Activated CD4-positive, alpha-beta T cell treated with anti-CD3 and anti-CD28 coated beads, Interleukin-2, amount 50 U/mL, for 16 hours (primary cell): ENCODE results near the gene BSN.
"Not testable (repeated sequence)": the region's sequence is repeated elsewhere in the genome, so short reads cannot be mapped to it uniquely, and the experiment has no call there.

Experiments
- DNase-seq: peaks from one replicate; pipeline ENCODE4 v3.0.0-alpha.2; 2020

The BSN gene

DNA sequence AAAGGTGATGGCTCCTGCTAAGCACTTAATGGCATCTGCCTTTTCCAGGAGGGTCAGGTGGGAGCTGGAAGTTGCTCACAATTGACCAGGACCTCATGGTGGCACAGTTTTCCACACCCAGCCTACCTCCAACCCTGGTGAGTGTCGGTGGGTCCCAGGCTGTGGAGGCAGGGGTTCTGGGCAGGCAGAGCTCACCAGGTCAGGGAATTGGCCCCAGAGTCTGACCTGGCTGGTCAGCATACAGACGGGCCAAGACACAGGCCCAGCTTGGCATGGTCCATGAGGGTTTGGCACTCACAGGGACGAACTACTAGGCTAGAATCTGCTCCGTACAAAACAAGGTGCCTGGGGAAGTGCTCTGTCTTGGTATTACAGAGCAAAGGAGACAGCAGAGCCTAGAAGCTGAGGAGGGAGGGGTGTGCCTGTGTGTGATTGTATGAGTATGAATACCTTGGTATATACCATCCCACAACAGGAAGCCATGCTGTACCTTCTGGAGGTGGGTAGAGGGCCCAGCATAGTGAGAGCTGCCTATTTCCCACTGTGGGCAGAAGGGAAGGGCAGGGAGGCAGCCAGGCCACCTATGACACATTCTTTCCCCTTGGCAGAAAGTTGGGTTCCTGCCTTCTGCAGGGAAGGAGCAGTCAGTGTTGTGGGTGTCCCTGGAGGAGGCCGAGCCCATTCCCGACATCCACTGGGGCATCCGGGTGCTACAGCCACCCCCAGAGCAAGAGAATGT lies 126.4 kb downstream of the BSN start:
- DNase-seq, result no peak

DNA sequence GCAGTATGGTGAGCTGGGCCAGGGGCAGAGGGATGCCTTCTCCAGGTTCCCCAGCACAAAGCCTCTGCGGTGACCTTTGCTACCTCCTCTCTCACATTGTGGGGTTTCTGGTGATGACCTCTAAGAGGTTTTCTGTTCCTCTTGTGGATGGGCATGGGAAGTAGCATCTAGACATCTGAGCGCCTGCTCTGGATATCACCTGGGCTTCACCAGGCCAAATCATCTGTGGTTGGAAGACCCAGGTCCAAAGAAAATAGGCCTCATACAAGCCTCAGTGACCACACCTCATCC lies 126.9 kb downstream of the BSN start:
- no peak for DNase-seq

- DNase-seq, result no peak
Measured at GRCh38 chr3:49681543-49681942, 127.3 kb downstream of the BSN start.

GRCh38 chr3:49683162-49683561 lies 128.9 kb downstream of the BSN start:
- no peak for DNase-seq

DNA sequence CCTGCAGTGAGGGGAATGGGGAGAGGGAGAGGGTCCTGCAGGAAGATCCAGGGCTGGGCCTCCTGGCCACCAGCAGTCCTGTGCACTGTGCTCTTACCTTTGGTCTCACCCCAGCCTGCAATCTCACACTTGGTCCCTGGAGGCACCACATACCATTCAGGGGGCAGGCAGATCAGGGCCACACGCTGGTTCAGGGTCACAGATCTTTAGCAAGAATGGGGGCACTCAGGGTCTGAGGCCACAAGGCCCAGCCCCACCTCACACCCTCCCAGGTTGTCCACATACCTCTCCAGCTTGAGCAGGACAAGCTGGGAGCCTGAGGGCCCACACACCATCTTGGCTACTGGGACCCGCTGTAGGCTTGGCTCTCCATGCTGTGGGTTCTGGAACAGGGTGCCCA lies 130.2 kb downstream of the BSN start:
- DNase-seq, result not testable (repeated sequence)

DNA sequence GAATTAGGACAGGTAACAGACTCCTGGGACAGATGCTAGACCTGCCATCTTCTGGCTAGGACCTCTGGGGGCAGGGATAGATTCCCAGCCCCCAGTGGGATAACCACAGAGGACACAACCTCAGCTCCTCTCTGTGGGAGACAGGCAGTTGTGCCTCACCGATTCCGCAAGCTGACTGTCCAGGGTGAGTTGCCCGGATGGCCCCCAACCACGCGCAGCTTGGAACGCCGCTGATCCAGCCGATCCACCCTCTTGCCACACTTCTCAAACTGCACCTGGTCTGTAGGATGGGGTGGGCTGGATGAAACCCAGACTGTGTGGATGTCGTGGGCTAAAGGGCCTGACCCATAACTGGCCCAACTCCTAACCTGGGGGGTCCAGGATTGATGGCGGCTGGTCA lies 130.8 kb downstream of the BSN start:
- DNase-seq, result not testable (repeated sequence)

DNA sequence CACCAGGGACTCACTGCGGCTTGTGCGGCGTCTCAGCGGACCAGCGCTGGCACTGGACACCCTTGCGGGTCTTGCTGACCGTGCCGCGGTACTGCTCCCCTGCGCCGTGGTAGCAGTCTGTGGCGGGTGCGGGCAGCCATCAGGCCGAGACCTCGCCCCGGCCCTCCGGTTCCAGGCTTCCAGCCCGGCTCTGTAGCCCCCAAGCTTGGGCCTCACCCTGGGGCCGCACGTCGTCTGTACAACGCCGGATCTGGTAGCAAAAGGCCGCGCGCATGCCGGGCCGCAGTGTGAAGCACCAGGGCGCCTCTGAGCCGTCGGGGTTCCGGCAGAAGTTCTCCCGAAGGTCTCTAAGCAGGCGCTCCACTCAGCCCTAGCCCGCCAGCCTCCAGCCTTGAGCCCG lies 131.6 kb downstream of the BSN start:
- DNase-seq, result not testable (repeated sequence)

GRCh38 chr3:49686346-49686745 lies 132.1 kb downstream of the BSN start:
- peak; percentile 21 for DNase-seq

- DNase-seq, result peak; percentile 54
Measured at GRCh38 chr3:49686769-49687423, 132.6 kb downstream of the BSN start.

GRCh38 chr3:49687424-49687795 lies 133.1 kb downstream of the BSN start:
- DNase-seq, result not testable (repeated sequence)

- DNase-seq, result not testable (repeated sequence)
Measured at GRCh38 chr3:49688338-49689045, 134.2 kb downstream of the BSN start.

- peak; percentile 92 for DNase-seq
Measured at GRCh38 chr3:49689046-49689907, 135.0 kb downstream of the BSN start, which contains the start of the genes MST1 and RNF123. Gene MST1 (minus strand): TSS chr3:49689474. CDS start chr3:49688691, 783 bp downstream. Gene RNF123 (plus strand): TSS chr3:49689557. CDS start chr3:49691166, 1,609 bp downstream.

DNA sequence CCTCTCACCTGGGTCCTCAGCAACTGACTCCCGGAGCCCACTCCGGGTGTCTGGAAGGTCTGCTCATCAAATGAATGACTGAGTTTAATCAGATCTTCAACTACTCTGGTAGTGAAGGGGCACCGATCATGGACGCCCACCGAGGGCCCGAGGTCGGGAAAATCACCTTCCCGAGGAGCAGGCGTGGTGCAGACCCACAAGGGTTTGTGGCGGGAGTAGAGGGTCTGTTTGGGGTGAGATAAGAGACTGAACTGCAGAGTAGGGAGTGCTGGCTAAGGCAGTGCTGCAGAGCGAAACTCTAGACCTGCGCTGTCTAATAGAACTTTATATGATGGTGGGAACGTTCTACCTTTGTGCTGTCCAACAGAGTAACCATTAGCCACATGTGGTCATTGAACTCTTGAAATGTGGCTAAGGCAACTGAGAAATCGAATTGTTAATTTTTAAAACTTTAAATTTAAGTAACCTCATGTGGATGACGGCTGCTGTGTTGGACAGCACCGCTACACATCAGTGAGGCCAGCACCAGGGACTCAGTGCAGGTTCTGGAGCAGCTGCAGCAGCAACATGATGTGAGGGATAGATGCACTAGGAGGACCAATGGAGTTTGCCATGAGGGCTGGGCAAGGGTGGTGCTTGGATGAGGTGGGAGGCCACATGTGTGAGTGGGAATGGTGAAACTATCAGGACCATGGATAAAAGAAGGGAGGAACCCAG lies 135.8 kb downstream of the BSN start:
- not testable (repeated sequence) for DNase-seq

GRCh38 chr3:49690856-49691255 lies 136.6 kb downstream of the BSN start:
- not testable (repeated sequence) for DNase-seq

GRCh38 chr3:49691481-49691880 lies 137.2 kb downstream of the BSN start:
- not testable (repeated sequence) for DNase-seq

GRCh38 chr3:49694409-49695070 lies 140.3 kb downstream of the BSN start:
- DNase-seq, result not testable (repeated sequence)

GRCh38 chr3:49695350-49696015 lies 141.2 kb downstream of the BSN start:
- DNase-seq, result not testable (repeated sequence)

DNA sequence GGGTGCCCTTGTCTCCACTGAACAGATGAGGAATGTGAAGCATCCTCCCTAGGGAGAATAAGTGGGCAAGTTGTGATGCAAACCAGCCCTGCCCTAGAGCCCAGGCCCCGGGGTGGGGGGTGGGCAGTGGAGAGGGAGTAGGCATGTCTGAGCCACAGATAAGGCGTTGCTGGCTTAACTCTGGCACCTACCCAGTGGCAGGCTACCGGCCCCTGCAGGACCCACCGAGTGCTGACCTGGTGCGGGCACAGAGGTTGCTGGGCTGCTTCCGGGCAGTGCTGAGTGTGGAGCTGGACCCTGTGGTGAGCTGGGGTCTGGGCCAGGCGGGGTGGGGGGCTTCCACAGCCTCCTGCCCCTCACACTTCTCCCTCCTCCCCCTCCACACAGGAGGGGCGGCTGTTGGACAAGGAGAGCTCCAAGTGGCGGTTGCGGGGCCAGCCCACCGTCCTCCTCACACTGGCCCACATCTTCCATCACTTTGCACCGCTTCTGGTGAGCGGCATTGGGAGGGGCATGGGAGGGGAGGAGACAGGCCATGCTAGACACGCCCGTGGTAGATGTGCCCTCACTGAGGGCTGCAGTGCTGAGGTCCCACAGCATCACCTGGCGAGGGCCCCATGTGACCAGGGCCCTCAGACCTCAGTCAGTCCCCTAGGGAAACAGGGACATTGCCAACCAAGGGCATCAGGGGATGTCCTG lies 145.2 kb downstream of the BSN start:
- DNase-seq, result no peak

- DNase-seq, result no peak
Measured at GRCh38 chr3:49700014-49700413, 145.7 kb downstream of the BSN start.

DNA sequence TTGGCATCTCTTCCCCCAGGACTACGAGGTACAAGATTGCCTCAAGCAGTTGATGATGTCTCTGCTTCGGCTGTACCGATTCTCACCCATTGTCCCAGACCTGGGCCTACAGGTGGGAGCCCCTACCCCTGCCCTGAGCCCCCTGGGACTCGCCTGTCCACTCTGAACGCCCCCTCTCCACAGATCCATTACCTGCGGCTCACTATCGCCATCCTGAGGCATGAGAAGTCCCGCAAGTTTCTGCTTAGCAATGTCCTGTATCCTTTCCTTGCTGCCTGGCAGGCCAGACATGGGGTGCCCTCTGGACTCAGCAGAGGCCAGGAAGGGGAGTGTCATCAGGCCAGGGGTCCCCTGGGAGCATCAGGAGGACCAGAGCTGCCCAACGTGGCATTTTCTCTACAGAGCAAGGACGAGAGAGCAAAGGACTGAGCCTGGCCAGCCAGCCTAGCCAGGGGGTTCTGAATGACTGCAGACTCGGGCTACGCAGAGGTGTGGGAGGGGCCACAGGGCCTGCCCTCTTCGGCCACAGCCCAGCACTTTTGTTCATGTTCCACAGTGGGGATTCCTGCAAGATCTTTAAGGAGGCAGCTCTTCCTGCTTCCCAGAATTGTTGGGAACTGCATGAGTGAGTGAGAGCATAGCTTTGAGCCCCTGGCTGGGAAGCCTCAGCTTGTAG lies 146.3 kb downstream of the BSN start:
- DNase-seq, result no peak
